Aorta (tissue), 5 donors: ENCODE data around the gene MOV10. TPM values are rescaled to one million over a fixed set of nuclear protein-coding genes. Genes with fewer than 3 reads are reported as not detected.
A peak's percentile ranks its signal among the peaks of the same experiment; 100 is the strongest.

Experiments used
- ATAC-seq: fragments of 200-7000 bp; cut with Tn5 transposase; one replicate; pipeline ENCODE4 v1.9.1; 2022; ENCODE audit warnings: moderate library complexity; ENCODE audit not compliant: low FRiP score
- DNase-seq, 2 donors: peaks; one replicate each; pipeline ENCODE4 v3.0.0-alpha.2; 2020
- H3K27ac ChIP-seq, 2 donors: one replicate each; pipeline ENCODE4 v1.5.1; 2013; ENCODE audit warnings: low read length in 2 of 2, mild to moderate bottlenecking in 2 of 2, moderate library complexity in 2 of 2, control low read depth in 1 of 2, inconsistent platforms in 1 of 2, low read depth in 1 of 2
- H3K27me3 ChIP-seq, 2 donors: one replicate each; pipeline ENCODE4 v1.6.1; 2013; ENCODE audit warnings: control low read depth in 1 of 2, low read length in 1 of 2, mild to moderate bottlenecking in 1 of 2, moderate library complexity in 1 of 2; ENCODE audit not compliant: insufficient read depth in 2 of 2, control insufficient read depth in 1 of 2
- H3K36me3 ChIP-seq, 2 donors: one replicate each; pipeline ENCODE4 v1.6.1; 2013; ENCODE audit warnings: control low read depth in 1 of 2, low read length in 1 of 2, mild to moderate bottlenecking in 1 of 2; ENCODE audit not compliant: insufficient read depth in 2 of 2, control insufficient read depth in 1 of 2
- H3K4me1 ChIP-seq, 2 donors: one replicate each; pipeline ENCODE4 v1.6.1; 2013; ENCODE audit warnings: low read length in 2 of 2, control low read depth in 1 of 2, mild to moderate bottlenecking in 1 of 2, moderate library complexity in 1 of 2; ENCODE audit not compliant: insufficient read depth in 2 of 2, control insufficient read depth in 1 of 2
- H3K4me3 ChIP-seq, 2 donors: one replicate each; pipeline ENCODE4 v1.5.1; 2013; ENCODE audit warnings: low read length in 2 of 2, control low read depth in 1 of 2, mild to moderate bottlenecking in 1 of 2
- H3K9me3 ChIP-seq: one replicate; pipeline ENCODE4 v1.6.1; 2013; ENCODE audit warnings: mild to moderate bottlenecking, low read length; ENCODE audit not compliant: control insufficient read depth
- WGBS, 2 donors: extraction: QIAGEN DNeasy Blood & Tissue Kit; methylation state at CpG; one replicate each; pipeline ENCODE4 v1.1.7; 2013; 5-methylcytosine and 5-hydroxymethylcytosine counted together
- intact Hi-C, 2 donors: fragments of 100-400 bp; cut with DNase I; formaldehyde crosslinking; loops; one replicate each; pipeline versions ENCODE4 v1.14.2 to v1.15.0; 2022
- polyA plus RNA-seq, 2 donors: library from polyadenylated mRNA; stranded (reverse); fragments of 200-250 nt; gene quantifications; one replicate each; pipeline ENCODE4 v1.2.3, GENCODE V29; 2013
- total RNA-seq, 2 donors: library from RNA; stranded (reverse); fragmentation: NEBNext Ultra II Directional; extraction: Animal tissue kit (Norgen Biotek cat#: 25700); gene quantifications; one replicate each; pipeline ENCODE4 v1.2.1, GENCODE V29; 2021
- donor health status: healthy with polysubstance abuse.
- donor health status: Bipolar disorder and iron deficiency.
- donor health status: DM: no; HTN: no; CAD: no.
- donor health status: DM: no; HTN: no; CAD: no.
- donor health status: DM: yes; HTN: yes; CAD: no.

Gene MOV10
- total and polyA plus RNA-seq, 4 donors: 10.8 to 73.4 (median 45.1) TPM

DNA sequence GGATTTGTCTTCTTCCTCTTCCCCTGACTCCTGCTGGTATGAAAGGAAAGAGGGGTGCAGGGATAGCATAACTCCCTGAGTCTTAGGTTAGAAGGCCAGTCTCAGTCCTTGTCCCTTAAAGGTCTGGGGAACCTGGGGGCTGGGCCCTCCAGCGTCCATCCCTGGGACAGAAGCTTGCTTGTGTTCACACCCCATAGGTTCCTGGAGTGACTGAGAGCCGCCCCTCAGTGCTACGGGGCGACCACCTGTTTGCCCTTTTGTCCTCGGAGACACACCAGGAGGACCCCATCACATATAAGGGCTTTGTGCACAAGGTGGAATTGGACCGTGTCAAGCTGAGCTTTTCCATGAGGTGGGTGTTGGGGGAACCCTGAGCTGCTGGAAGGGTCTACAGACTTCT is 19.4 kb downstream of the MOV10 start:
- no peak overlapping the region for H3K4me3 ChIP-seq
- ATAC-seq (no peak), DNase-seq (peak in 1 of 2 donors; percentile 67)
- 92 to 96% methylated on average over 6 of the region's 6 CpGs for WGBS, 2 donors
- peaks cover 0 to 6% of the 10 kb centered on the region in 2 donors for H3K36me3 ChIP-seq
- H3K27ac ChIP-seq: no peak overlapping the region
- H3K4me1 ChIP-seq: no peaks in the 10 kb centered on the region
- no peaks in the 10 kb centered on the region for H3K9me3 ChIP-seq
- no peaks in the 10 kb centered on the region for H3K27me3 ChIP-seq
- intact Hi-C loops: no loop called here

DNA sequence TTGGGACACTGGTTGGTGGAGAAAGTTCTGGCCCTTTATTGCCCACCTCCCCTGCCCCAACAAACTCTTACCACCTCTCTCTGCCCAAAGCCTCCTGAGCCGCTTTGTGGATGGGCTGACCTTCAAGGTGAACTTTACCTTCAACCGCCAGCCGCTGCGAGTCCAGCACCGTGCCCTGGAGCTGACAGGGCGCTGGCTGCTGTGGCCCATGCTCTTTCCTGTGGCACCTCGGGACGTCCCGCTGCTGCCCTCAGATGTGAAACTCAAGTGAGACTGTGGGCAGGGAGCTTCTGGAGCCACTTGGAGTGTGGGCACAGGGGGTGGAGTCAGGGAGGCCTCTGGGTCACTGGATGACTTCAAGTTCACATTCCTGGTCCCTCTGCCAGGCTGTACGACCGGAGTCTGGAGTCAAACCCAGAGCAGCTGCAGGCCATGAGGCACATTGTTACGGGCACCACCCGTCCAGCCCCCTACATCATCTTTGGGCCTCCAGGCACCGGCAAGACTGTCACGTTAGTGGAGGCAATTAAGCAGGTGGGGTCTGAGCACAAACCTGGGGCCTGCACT is 20.0 kb downstream of the MOV10 start:
- Histone ChIP-seq H3K27ac (no peak overlapping the region), H3K36me3 (peaks cover 0 to 6% of the 10 kb centered on the region in 2 donors), H3K9me3 (no peaks in the 10 kb centered on the region), H3K4me1 (no peaks in the 10 kb centered on the region), H3K27me3 (no peaks in the 10 kb centered on the region), H3K4me3 (no peak overlapping the region)
- peak in 1 of 2 donors; percentile 67 for DNase-seq
- 84 to 89% methylated on average over 15 of the region's 15 CpGs for WGBS, 2 donors
- intact Hi-C loops: no loop called here
- no peak for ATAC-seq

DNA sequence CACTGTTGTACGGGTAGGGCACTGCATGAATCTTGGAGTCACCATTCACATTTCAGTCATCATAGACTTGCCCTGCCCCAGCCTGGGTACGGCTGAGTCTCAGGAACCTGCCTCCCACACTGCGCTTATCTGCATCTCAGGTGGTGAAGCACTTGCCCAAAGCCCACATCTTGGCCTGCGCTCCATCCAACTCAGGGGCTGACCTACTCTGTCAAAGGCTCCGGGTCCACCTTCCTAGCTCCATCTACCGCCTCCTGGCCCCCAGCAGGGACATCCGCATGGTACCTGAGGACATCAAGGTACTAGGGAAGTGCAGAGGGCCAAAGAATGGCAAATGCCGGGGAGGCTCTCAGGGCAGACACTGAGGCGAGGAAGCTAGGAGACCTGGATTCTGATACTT is 20.8 kb downstream of the MOV10 start:
- Histone ChIP-seq H3K4me1 (no peaks in the 10 kb centered on the region), H3K4me3 (no peak overlapping the region), H3K27ac (no peak overlapping the region), H3K36me3 (peaks cover 0 to 4% of the 10 kb centered on the region in 2 donors), H3K27me3 (no peaks in the 10 kb centered on the region), H3K9me3 (no peaks in the 10 kb centered on the region)
- ATAC-seq (no peak), DNase-seq (peak in 1 of 2 donors; percentile 70)
- 95 to 96% methylated on average over 9 of the region's 9 CpGs for WGBS, 2 donors
- intact Hi-C loops: no loop called here

DNA sequence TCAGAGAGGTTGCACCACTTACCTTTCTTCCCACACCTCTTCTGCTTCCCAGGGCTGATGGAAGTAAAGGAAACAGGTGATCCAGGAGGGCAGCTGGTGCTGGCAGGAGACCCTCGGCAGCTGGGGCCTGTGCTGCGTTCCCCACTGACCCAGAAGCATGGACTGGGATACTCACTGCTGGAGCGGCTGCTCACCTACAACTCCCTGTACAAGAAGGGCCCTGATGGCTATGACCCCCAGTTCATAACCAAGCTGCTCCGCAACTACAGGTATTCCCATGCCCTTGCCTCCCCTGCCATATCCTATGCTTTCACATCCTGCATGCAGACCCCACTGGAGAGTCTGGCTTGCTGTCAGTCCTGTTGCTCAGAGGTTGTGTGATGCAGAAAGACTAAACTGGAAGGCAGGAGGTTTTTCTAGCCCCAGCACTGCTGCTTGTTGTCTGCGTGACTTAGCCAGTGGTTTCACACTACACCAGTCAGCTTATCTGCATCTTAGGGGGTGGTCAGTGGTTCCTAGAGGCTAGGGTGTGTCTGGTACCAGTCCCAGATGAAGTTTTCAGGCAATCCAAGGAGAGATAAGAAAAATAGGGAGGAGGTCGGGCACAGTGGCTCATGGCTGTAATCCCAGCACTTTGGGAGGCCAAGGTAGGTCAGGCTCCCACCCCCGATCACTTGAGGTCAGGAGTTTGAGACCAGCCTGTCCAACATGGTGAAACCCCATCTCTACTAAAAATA is 22.3 kb downstream of the MOV10 start:
- Histone ChIP-seq H3K36me3 (peaks cover 0 to 2% of the 10 kb centered on the region in 2 donors), H3K27ac (no peak overlapping the region), H3K9me3 (no peaks in the 10 kb centered on the region), H3K27me3 (no peaks in the 10 kb centered on the region), H3K4me1 (no peaks in the 10 kb centered on the region), H3K4me3 (no peak overlapping the region)
- DNase-seq (peak in 1 of 2 donors; percentile 39), ATAC-seq (no peak)
- WGBS, 2 donors: 85 to 91% methylated on average over 7 of the region's 7 CpGs
- intact Hi-C loops: no loop called here

DNA sequence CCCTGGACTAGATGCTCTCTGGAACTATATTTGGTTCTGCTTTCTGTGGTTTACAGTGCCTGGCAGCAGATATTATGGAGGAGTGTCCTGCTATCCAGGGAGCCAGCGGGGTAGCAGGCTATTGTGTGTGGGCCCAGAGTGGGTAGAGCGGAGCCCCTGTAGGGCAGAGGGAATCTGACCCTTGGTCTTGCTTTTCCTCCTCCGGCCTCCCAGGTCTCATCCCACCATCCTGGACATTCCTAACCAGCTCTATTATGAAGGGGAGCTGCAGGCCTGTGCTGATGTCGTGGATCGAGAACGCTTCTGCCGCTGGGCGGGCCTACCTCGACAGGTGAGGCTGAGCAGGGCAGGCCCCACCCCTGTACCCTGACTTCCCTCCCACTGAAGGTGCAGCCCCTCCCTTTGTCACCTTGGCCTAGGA is 23.3 kb downstream of the MOV10 start:
- Histone ChIP-seq H3K27me3 (no peaks in the 10 kb centered on the region), H3K4me1 (no peaks in the 10 kb centered on the region), H3K9me3 (no peaks in the 10 kb centered on the region), H3K27ac (no peak overlapping the region), H3K4me3 (no peak overlapping the region), H3K36me3 (peaks cover 0 to under 1% of the 10 kb centered on the region in 2 donors)
- 90 to 94% methylated on average over 9 of the region's 9 CpGs for WGBS, 2 donors
- intact Hi-C loops: no loop called here
- ATAC-seq (no peak), DNase-seq (peak in 1 of 2 donors; percentile 57)

DNA sequence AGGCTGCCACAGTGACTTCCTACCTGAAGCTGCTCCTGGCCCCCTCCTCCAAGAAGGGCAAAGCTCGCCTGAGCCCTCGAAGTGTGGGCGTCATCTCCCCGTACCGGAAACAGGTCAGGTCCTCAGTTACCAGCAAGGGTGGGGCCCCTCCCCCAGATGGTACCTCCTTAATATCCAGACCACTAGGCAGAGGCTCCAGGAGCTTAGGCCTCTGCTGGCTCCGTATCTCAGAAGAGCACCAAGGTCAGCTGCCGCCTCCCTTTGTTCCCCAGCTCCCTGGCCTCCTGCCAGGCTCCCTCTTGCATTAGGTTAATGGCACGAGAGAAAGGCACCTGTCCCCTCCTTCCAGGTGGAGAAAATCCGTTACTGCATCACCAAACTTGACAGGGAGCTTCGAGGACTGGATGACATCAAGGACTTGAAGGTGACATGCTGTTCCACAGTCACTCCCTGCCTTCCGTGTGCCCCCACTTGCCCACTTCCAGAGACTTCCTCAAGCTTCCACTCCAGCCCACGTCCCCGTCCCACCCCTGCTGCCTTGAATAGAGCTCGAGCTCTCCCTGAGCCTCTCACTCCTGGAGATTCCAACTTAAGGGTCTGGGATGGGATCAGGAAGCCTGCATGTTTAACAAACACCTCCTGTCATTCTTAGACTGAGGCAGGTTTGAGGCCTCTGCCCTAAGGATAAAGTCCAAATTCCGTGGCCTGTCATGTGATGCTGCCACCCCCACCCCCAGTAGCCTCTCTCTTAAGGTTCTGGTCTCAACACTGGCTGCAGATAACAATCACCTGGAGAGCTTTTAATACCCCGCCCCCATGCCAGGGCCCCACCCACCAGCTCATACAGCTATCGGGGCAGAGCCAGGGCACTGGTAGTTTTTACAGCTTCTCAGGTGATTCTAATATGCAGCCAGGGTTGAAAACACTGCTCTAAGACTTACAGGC is 24.2 kb downstream of the MOV10 start:
- Histone ChIP-seq H3K4me1 (no peaks in the 10 kb centered on the region), H3K4me3 (no peak overlapping the region), H3K36me3 (no peaks in the 10 kb centered on the region), H3K27me3 (no peaks in the 10 kb centered on the region), H3K27ac (peak overlapping the region in 1 of 2 donors; percentile 24), H3K9me3 (no peaks in the 10 kb centered on the region)
- intact Hi-C loops: no loop called here
- DNase-seq: peak in 1 of 2 donors; percentile 76
- no peak for ATAC-seq
- 71 to 72% methylated on average over 17 of the region's 17 CpGs for WGBS, 2 donors

DNA sequence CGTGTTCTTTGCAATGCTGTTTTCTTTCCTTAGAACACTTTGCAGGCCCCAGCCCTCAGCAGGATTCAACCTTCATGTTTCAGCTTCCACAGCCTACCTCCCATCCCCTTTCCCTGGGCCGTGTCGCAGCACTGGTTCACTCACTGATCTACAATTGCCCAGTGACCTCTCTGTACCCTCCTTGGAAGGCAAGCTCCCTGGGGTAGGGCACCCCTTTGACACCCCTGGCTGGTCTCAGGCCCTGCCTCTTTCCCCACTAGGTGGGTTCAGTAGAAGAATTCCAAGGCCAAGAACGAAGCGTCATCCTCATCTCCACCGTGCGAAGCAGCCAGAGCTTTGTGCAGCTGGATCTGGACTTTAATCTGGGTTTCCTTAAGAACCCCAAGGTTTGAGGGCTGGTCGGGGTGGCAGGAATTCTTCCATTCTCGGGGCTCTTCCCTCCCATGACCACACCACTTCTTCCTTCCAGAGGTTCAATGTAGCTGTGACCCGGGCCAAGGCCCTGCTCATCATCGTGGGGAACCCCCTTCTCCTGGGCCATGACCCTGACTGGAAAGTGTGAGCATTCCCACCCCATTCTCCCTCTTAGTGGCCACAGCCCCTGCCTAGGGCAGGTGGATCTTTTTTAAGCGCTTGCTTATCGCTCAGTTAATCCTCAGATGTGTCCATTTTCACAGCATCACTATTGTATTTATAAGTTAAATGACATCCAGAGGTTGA is 25.1 kb downstream of the MOV10 start:
- Histone ChIP-seq H3K27me3 (no peaks in the 10 kb centered on the region), H3K36me3 (no peaks in the 10 kb centered on the region), H3K4me3 (no peak overlapping the region), H3K9me3 (no peaks in the 10 kb centered on the region), H3K4me1 (no peaks in the 10 kb centered on the region), H3K27ac (peak overlapping the region; percentile 37 to 66)
- intact Hi-C loops: loop anchor here in 1 of 2 donors (1.0 to 10.0 kb wide), 4 partner anchors 24 to 235 kb away; no protein-coding TSS in a partner anchor
- DNase-seq (peak in 1 of 2 donors; percentile 62), ATAC-seq (no peak)
- WGBS, 2 donors: 80 to 84% methylated on average over 13 of the region's 13 CpGs
